Endothelial cell of umbilical vein (primary cell): ENCODE results near the gene ASB8. TPM values are rescaled to one million over a fixed set of nuclear protein-coding genes. Genes with fewer than 3 reads are reported as not detected.

ENCODE experiments used
- BruUV-seq: library from RNA; stranded (reverse); fragments of 400-500 nt; replicated peaks from 2 replicates; lab custom pipeline; 2021; lab: Mats Ljungman, UMichigan
- CTCF ChIA-PET: fragments of 300-600, 350-600 bp; sonication (Branson Sonifier 250); formaldehyde crosslinking; loops from one replicate; lab custom pipeline; 2021; ENCODE audit warnings: antibody characterized with exemption, inconsistent platforms; lab: Charles Lee
- POLR2A ChIA-PET: fragments of 300-600, 350-600 bp; sonication (Branson Sonifier 250); formaldehyde crosslinking; loops from one replicate; lab custom pipeline; 2021; ENCODE audit warnings: antibody characterized with exemption, inconsistent platforms; lab: Charles Lee
- DNase-seq: peaks from one replicate; pipeline ENCODE4 v3.0.0-alpha.2; 2011; ENCODE audit warnings: low read depth, low spot score
- FAIRE-seq: peaks from 2 replicates; lab custom pipeline; 2011; peaks lifted over from hg19 to GRCh38; lab: Jason Lieb, UNC
- H2AFZ ChIP-seq: 2 replicates; pipeline ENCODE4 v1.6.0; 2012; ENCODE audit warnings: low read depth, low read length, control low read depth, inconsistent platforms
- H3K27ac ChIP-seq: 2 replicates; pipeline ENCODE4 v1.5.1; 2011; ENCODE audit warnings: low read depth, mild to moderate bottlenecking, control low read depth, low read length, moderate library complexity; ENCODE audit not compliant: insufficient read depth
- H3K27me3 ChIP-seq, 2 experiments: 2 replicates each; pipeline versions ENCODE4 v1.6.0 to v1.6.1; 2011; ENCODE audit warnings: low read length in 2 of 2, mixed read lengths in 1 of 2; ENCODE audit not compliant: control insufficient read depth in 2 of 2, insufficient read depth in 2 of 2
- H3K36me3 ChIP-seq, 2 experiments: 2 replicates in 1 of 2; 3 replicates in 1 of 2; pipeline ENCODE4 v1.5.1; 2011; ENCODE audit warnings: low read length in 2 of 2, mild to moderate bottlenecking in 1 of 2, moderate library complexity in 1 of 2; ENCODE audit not compliant: control insufficient read depth in 2 of 2, insufficient read depth in 2 of 2; ENCODE audit errors: extremely low read depth in 1 of 2
- H3K4me1 ChIP-seq: 3 replicates; pipeline ENCODE4 v1.5.1; 2011; ENCODE audit warnings: mild to moderate bottlenecking, low read length; ENCODE audit not compliant: control insufficient read depth, insufficient read depth; ENCODE audit errors: extremely low read depth
- H3K4me2 ChIP-seq: 2 replicates; pipeline ENCODE4 v1.6.1; 2011; ENCODE audit warnings: low read length, control low read depth, mixed read lengths; ENCODE audit not compliant: insufficient read depth
- H3K4me3 ChIP-seq, 3 experiments: fragments of 200-600 bp in 1 of 3; sonication (generic), shearing (Covaris generic) in 1 of 3; replicated peaks in 1 of 3; 2 replicates each; pipeline ENCODE4 v1.5.1; 2011 to 2016; ENCODE audit warnings: control low read depth in 3 of 3, low read length in 3 of 3, mild to moderate bottlenecking in 2 of 3, inconsistent platforms in 1 of 3, low read depth in 1 of 3, moderate library complexity in 1 of 3; ENCODE audit not compliant: insufficient read depth in 1 of 3
- H3K79me2 ChIP-seq: 2 replicates; pipeline ENCODE4 v1.6.0; 2012; ENCODE audit warnings: low read length, inconsistent platforms; ENCODE audit not compliant: control insufficient read depth, insufficient read depth
- H3K9ac ChIP-seq: replicated peaks from 2 replicates; pipeline ENCODE3; 2011; ENCODE audit warnings: low read length, control low read depth; ENCODE audit not compliant: insufficient read depth; ENCODE audit errors: extremely low read depth
- H3K9me1 ChIP-seq: replicated peaks from 3 replicates; pipeline ENCODE4 v1.6.0; 2011; ENCODE audit warnings: mild to moderate bottlenecking, low read length; ENCODE audit not compliant: control insufficient read depth, insufficient read depth; ENCODE audit errors: extremely low read depth
- H3K9me3 ChIP-seq: replicated peaks from 2 replicates; pipeline ENCODE4 v1.5.1; 2012; ENCODE audit warnings: low read length, inconsistent platforms; ENCODE audit not compliant: control insufficient read depth, insufficient read depth
- H4K20me1 ChIP-seq: replicated peaks from 2 replicates; pipeline ENCODE3; 2011; ENCODE audit warnings: mild to moderate bottlenecking, low read length; ENCODE audit not compliant: control insufficient read depth, insufficient read depth; ENCODE audit errors: extremely low read depth
- CTCF ChIP-seq, 2 donors: IDR thresholded peaks; 1 replicate in 1 of 2; 2 replicates in 1 of 2; pipeline ENCODE4 v1.5.1; 2011; ENCODE audit warnings: low read length in 2 of 2, mild to moderate bottlenecking in 2 of 2, moderate library complexity in 2 of 2, control low read depth in 1 of 2, inconsistent platforms in 1 of 2, low read depth in 1 of 2; ENCODE audit not compliant: insufficient read depth in 1 of 2; ENCODE audit errors: extremely low read depth in 1 of 2
- EZH2 ChIP-seq: IDR thresholded peaks from 2 replicates; pipeline ENCODE4 v1.6.1; 2012; ENCODE audit warnings: borderline replicate concordance, low read depth, mild to moderate bottlenecking, moderate library complexity, low read length, inconsistent platforms; ENCODE audit not compliant: severe bottlenecking
- FOS ChIP-seq: IDR thresholded peaks from 2 replicates; pipeline ENCODE4 v1.6.1; 2011; ENCODE audit warnings: mild to moderate bottlenecking, low read length, moderate library complexity, borderline replicate concordance; ENCODE audit not compliant: insufficient read depth
- GATA2 ChIP-seq: IDR thresholded peaks from 2 replicates; pipeline ENCODE4 v1.7.0; 2011; ENCODE audit warnings: low read depth, mild to moderate bottlenecking, moderate library complexity, mixed read lengths, low read length; ENCODE audit not compliant: insufficient read length, insufficient read depth
- JUN ChIP-seq: IDR thresholded peaks from 2 replicates; pipeline ENCODE4 v1.6.1; 2011; ENCODE audit warnings: borderline replicate concordance, low read depth; ENCODE audit not compliant: insufficient read length, insufficient read depth
- MAX ChIP-seq: IDR thresholded peaks from 2 replicates; pipeline ENCODE4 v1.6.1; 2011; ENCODE audit not compliant: insufficient read depth, insufficient read length
- MYC ChIP-seq: IDR thresholded peaks from one replicate; pipeline ENCODE4 v1.6.1; 2011; ENCODE audit warnings: mild to moderate bottlenecking, low read depth, low read length
- POLR2A ChIP-seq: IDR thresholded peaks from 2 replicates; pipeline ENCODE4 v1.6.1; 2012; ENCODE audit warnings: low read depth, mild to moderate bottlenecking, control low read depth, low read length
- POLR2AphosphoS5 ChIP-seq: IDR thresholded peaks from 2 replicates; pipeline ENCODE4 v1.6.1; 2012; ENCODE audit warnings: low read depth, mild to moderate bottlenecking, control low read depth, low read length, moderate library complexity; ENCODE audit not compliant: insufficient read depth
- dilution Hi-C: fragments of 300-500 bp; cut with MboI; formaldehyde crosslinking; loops from one replicate; pipeline ENCODE4 v1.15.0; 2019; ENCODE audit warnings: low sequenced_read_pairs; ENCODE audit not compliant: extremely low pct_ligation_motif_present
- intact Hi-C: fragments of 100-400 bp; cut with micrococcal nuclease; formaldehyde crosslinking; loops from one replicate; pipeline ENCODE4 v1.10.0; 2022
- polyA plus RNA-seq, 4 experiments: library from polyadenylated mRNA; depleted of rRNA in 3 of 4; stranded (reverse) in 3 of 4; unstranded in 1 of 4; fragments of >200 nt; gene quantifications; 2 replicates each; pipeline versions ENCODE4 v1.2.1 to v1.2.3, GENCODE V29; 2011 to 2012; ENCODE audit warnings: missing spikeins in 1 of 4
- total RNA-seq: library from RNA; stranded (reverse); gene quantifications from 2 replicates; pipeline ENCODE4 v1.2.3, GENCODE V29; 2021

Gene ASB8
- total and polyA plus RNA-seq, 2 donors (not counting 3 experiments of a cell fraction or from before 2014, with no cell fraction given), result 14.9 to 29.7 TPM

- CTCF ChIA-PET, result interaction anchor here (1.4 kb wide), 1 partner anchor 77 kb away, joined by 5 read pairs; no protein-coding TSS in a partner anchor
- H3K9ac ChIP-seq, result no peak overlapping the region
- intact Hi-C loops, result loop anchor here (5.0 kb wide), 1 partner anchor 159 kb away; the partner anchor contains the start of gene COL2A1
Measured at GRCh38 chr12:48160807-48161206, 3.5 kb upstream of the ASB8 start.

More at GRCh38 chr12:48160807-48161206, 3.5 kb upstream of the ASB8 start:
- TF ChIP-seq CTCF (IDR thresholded peaks at IDR 0.05; ENCODE audit: extremely low read depth in 1 of 2, insufficient read depth in 1 of 2, low read depth in 1 of 2, low read length in 2 of 2), result no peak
- no peak for TF ChIP-seq EZH2
- no peak for TF ChIP-seq MAX
- no peak for TF ChIP-seq POLR2A
- no peak for TF ChIP-seq POLR2AphosphoS5
- TF ChIP-seq GATA2, result no peak
- TF ChIP-seq FOS, result no peak
- TF ChIP-seq JUN, result no peak
- no peak for TF ChIP-seq MYC
- Histone ChIP-seq H4K20me1 (no peaks in the 10 kb centered on the region), H3K4me2 (no peak overlapping the region), H2AFZ (no peak overlapping the region), H3K79me2 (peaks cover 8% of the 10 kb centered on the region), H3K36me3 (no peaks in the 10 kb centered on the region), H3K4me3 (no peak overlapping the region), H3K9me3 (no peaks in the 10 kb centered on the region), H3K9me1 (no peaks in the 10 kb centered on the region), H3K27me3 (peaks cover 8 to 20% of the 10 kb centered on the region in 2 experiments), H3K4me1 (peaks cover 3% of the 10 kb centered on the region), H3K27ac (no peak overlapping the region)
- dilution Hi-C loops, result no loop called here
- FAIRE-seq (no peak), DNase-seq (peak; percentile 73)
- POLR2A ChIA-PET, result no interaction called here
- no TSS peak for BruUV-seq
